Measurements from ENCODE around the gene APBA2.
"Not testable (repeated sequence)": the region's sequence is repeated elsewhere in the genome, so short reads cannot be mapped to it uniquely, and the experiment has no call there.

The APBA2 gene

GRCh38 chr15:29035336-29036285 is 149.8 kb downstream of the APBA2 start:
- no peak for DNase-seq (ENCODE audit: low spot score)

GRCh38 chr15:29037997-29038705 is 152.4 kb downstream of the APBA2 start:
- no peak for DNase-seq (ENCODE audit: low spot score)

DNA sequence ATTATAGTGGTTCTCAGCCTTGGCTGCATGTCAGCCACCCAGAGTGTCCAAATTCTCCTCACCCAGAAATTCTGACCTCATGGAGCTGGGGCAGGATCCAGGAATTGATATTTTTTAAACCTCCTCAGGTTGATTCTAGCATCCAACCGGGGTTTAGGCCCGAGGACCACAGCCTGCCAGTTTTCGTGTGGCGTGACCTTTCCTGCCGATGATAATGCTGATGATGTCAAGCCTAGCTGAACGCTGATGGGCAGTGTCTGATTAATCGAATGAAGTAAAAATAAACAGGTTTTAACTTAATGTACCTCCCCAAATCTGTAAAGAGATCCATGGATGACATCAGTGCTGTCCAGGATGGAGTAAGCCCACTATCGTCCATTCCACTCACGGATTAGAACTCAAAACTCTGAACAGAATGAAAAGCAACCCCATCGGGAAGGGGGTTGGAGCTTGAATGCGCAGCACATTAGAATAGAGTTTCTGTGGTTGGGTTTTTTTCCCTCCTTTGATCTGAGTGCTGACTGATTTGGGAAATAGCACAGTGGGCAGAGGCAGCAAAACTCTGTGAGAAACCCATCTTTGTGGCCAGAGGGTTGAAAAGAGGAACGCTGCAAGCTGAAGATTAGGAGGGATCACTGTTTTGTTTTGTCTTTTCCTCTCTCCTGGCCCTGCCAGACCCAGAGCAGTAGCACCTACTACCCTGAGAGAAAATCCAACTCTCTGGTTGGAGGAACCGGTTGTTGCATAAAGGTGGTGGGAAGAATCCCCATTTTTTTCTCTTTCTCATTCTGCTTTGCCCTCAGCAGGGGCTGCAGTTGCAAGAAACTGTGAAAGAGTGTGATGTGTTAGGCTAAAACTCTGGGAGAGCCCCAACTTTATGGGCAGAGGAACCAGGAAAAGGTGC is 153.9 kb downstream of the APBA2 start:
- DNase-seq (ENCODE audit: low spot score): no peak

DNA sequence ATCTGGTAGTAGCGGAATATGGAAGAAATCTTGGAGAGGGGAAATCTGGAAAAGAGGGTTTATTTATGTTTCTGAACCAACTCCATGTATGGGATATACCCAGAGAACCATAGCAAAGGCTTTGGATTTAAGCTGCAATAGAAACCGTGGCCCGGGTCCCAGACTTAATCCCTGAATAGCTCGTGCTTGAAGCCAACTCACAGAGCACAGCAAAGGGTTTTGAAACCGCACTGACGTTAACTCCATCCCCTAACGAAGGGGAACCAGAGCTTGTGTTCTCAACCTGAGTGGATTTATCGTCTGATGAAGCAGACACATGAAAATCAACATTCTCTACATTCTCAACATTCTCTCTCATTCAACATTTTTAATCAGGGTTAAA is 154.6 kb downstream of the APBA2 start:
- no peak for DNase-seq (ENCODE audit: low spot score)

DNA sequence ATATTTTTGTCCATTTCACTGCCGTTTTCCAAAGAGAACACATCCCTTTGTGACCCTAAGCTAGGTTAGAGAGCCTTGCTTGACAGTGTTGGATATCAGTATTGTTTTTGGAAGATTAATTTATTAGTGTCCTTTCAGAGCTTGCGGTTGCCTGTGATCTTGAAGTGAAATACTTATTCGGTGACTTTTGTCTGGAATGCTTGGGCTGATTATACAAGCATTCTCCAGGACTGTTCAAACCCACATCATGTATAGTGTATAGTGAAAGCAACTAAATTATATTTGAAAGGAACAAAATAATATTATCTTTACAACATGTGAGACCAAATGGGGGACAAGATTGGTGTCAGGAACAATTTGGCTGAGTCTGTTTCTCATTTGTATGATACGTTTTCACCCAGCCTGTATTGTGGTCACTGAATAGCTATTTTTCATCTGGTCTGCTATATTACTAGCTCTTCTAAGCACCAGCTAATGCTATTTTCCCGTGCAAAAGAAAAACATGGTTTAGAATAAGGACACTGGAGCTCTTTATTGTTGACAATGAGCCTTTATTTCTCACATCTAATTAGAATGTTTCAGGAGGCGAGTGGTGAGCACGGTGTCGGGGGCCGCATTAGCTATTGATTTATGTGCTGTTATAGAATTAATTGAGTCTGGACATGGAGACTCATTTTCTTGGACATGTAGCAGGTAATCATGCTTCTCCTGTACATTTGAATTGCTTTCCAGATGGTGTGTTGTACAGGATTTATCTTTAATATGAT is 158.1 kb downstream of the APBA2 start:
- DNase-seq (ENCODE audit: low spot score): no peak

DNA sequence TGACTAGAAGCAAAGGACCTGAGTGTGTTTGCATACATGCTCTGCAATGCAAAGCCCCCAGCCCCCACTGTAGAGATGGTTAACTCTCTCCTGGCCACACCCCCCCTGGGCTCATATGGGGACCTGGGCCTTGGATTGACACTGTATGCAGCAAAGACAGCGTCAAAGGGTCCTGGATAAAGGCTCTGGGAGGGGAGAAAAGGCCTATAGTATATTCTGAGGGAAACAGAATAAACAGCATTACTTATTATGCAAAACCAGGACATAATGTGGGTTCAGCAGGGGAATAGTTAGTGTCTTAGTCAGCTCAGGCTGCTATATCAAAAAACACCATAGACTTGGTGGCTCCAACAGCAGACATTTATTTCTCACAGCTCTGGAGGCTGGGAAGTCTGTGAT is 158.7 kb downstream of the APBA2 start:
- DNase-seq (ENCODE audit: low spot score): no peak

DNA sequence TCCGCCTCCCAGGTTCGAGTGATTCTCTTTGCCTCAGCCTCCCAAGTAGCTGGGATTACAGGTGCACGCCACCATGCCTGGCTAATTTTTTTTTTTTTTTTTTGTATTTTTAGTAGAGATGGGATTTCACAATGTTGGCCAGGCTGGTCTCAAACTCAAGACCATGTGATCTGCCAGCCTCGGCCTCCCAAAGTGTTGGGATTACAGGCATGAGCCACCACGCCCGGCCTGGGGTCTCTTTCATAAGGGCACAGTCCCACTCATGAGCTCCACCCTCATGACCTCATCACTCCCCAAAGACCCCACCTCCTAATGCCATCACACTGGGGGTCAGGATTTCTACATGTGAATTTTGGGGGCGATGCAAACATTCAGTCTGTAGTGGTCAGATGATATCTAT is 159.4 kb downstream of the APBA2 start:
- DNase-seq (ENCODE audit: low spot score): not testable (repeated sequence)

DNA sequence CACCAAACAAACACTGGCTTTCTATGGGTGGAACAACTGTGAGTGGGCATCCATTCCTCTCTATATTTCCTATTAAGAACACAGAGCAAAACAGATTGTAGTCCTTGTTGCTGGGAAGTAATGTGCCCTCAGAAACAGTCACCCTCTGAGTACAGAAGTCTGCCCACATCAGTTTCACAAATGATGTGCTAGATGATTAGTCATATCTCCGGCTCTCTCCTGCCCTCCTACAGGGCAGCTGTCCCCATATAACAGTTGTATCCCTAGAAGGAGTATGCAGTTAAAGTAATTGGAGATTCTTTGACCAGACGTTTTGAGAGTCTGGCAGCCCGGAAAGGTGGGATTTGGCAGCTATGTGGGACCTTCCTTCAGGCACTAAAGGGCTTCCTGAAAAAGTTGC is 159.9 kb downstream of the APBA2 start:
- DNase-seq (ENCODE audit: low spot score): no peak

DNA sequence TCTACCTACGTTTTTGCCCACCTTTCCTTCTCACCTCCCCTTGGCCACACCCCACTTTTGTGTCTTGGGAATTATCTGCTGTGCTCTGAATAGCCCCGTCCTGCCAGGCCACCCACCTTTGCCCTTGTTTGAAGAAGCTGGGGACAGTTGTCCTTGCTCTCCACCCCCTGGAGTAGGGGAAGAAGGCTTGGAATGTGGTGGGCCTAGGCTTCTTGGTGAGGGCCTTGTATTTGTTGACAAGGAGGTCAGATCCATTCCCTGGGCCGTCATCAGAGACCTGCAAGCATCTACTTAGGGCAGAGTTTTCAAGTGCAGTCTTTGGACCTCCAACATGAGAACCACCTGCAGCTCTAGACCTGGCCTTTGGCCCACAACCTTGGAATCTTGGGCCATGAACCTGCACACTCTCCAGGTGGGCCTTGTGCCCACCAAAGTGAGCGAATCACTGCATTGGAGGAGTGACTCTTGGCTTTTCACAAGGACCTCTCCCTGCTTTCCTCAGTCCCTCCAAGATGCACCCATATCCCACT is 160.6 kb downstream of the APBA2 start:
- DNase-seq (ENCODE audit: low spot score): no peak

- no peak for DNase-seq (ENCODE audit: low spot score)
Observed at GRCh38 chr15:29046977-29047376, 161.2 kb downstream of the APBA2 start.

- no peak for DNase-seq (ENCODE audit: low spot score)
Observed at GRCh38 chr15:29048011-29048410, 162.2 kb downstream of the APBA2 start.

DNA sequence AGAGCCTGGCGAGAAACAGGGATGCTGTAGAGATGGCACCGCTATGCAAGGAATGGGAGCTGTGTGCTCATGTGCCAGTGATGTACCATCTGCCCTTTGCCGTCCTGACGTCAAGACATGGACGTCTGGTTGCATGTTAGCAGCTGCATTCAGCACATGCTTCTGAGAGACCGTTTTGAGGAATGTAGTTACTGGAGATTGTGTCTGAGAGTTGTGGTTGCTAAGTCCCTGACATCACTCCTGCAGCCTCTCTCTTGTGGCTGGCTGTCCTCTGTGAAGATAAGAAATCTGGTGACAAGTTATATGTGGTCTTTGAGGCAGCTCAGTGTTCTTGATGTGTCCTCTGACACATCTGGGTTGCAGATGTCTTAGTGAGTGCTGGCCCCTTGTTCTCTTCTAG is 165.1 kb downstream of the APBA2 start:
- DNase-seq (ENCODE audit: low spot score): no peak

GRCh38 chr15:29051422-29051821 is 165.6 kb downstream of the APBA2 start:
- no peak for DNase-seq (ENCODE audit: low spot score)

DNA sequence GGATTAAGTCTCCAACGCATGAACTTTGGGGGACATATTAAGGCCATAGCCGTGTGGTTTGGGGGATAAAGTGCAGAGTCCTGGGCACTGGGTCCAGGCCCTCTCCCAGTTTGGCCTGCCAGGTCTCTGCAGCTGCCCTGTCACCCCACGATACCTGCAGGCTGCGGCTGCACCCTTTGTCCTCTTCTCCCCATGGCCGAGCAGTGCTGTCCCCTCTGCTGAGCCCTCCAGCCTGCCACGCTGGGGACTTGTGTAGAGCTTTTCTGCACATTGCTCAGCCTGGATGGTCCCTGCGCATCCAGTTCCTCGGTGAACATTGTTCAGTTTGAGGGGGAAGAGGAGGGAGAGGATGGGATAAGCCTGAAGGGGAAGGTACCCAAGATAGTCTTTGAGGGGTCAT is 167.2 kb downstream of the APBA2 start:
- no peak for DNase-seq (ENCODE audit: low spot score)

- DNase-seq (ENCODE audit: low spot score): no peak
Observed at GRCh38 chr15:29053661-29054131, 167.9 kb downstream of the APBA2 start.

DNA sequence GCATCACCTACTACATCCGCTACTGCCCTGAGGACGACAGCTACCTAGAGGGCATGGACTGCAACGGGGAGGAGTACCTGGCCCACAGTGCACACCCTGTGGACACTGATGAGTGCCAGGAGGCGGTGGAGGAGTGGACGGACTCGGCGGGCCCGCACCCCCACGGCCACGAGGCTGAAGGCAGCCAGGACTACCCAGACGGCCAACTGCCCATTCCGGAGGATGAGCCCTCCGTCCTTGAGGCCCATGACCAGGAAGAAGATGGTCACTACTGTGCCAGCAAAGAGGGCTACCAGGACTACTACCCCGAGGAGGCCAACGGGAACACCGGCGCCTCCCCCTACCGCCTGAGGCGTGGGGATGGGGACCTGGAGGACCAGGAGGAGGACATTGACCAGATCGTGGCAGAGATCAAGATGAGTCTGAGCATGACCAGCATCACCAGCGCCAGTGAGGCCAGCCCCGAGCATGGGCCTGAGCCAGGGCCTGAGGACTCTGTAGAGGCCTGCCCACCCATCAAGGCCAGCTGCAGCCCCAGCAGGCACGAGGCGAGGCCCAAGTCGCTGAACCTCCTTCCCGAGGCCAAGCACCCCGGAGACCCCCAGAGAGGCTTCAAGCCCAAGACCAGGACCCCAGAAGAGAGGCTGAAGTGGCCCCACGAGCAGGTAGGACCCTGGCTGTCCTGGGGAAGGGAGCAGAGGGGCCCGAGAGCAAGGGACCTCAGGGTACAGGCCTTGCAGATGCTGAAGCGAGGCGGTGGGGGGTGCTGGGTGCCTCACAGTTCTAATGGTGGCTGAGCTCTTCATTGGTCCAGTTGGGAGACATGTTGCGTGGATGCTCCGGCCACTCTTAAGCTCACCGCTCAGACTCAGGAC is 168.6 kb downstream of the APBA2 start:
- no peak for DNase-seq (ENCODE audit: low spot score)

GRCh38 chr15:29055876-29056275 is 170.1 kb downstream of the APBA2 start:
- DNase-seq (ENCODE audit: low spot score): no peak

DNA sequence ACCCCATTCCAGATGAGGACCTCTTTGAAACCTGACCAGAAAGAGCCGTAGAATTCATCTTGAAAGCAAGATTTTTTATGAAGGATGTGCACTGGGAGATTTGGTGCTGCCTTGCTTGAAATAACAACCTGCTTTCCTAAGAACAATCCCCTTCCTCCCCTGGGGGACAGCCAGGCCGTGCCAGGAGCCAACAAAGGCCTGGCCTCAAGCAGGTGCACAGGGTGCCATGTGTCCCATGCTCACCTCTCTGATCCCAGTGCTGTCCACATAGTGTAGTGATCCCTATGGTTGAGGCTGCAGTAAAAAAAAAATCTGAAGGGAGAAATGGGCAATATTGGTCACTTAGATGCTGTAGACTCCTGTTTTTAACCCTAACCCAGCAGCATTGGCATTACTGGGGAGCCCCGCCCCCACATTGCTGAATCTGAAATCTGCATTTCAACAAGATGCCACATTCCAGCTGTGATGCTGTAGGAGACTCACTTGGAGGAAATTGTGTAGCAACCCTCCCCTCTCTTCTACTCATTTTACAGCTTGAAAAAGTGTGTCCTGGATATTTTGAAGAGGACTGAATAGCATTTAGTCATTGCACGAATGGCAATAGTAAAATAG is 171.2 kb downstream of the APBA2 start:
- no peak for DNase-seq (ENCODE audit: low spot score)

DNA sequence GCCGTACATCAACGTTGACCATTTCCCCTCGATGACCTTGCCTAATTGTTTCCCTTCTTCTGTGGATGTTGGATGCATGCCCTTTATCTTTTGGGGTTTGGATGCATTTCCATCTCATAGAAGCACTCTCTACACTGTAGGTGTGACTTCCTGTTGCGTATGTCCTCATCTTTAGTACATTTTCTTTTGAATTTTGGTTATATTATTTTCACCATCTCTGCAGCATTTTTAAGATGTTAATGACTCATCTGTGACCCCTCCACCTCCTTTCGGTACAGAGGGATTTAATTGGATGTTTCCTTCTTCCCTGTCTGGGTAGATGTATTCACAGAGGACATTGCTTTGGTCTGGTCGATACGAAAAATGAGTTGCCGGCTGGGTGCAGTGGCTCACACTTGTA is 172.1 kb downstream of the APBA2 start:
- DNase-seq (ENCODE audit: low spot score): no peak

All from GM03348 (cell line).